NT2/D1 (cell line): ENCODE data around the gene C2CD2L.
"Not testable (repeated sequence)": the region's sequence is repeated elsewhere in the genome, so short reads cannot be mapped to it uniquely, and the experiment has no call there.

Source experiments
- DNase-seq: peaks from one replicate; pipeline ENCODE4 v3.0.0-alpha.2; 2011; ENCODE audit warnings: low read depth, low spot score
- H3K27me3 ChIP-seq: 2 replicates; pipeline ENCODE4 v1.6.0; 2011; ENCODE audit warnings: mild to moderate bottlenecking; ENCODE audit not compliant: insufficient read length, insufficient read depth
- H3K36me3 ChIP-seq: 2 replicates; pipeline ENCODE4 v1.6.1; 2011; ENCODE audit warnings: mild to moderate bottlenecking, low read length, mixed read lengths; ENCODE audit not compliant: insufficient read depth, insufficient read length
- H3K4me1 ChIP-seq: 2 replicates; pipeline ENCODE4 v1.5.1; 2011; ENCODE audit not compliant: insufficient read depth, insufficient read length
- H3K4me3 ChIP-seq: 2 replicates; pipeline ENCODE4 v1.5.1; 2011; ENCODE audit warnings: low read depth; ENCODE audit not compliant: insufficient read length
- H3K9ac ChIP-seq: 2 replicates; pipeline ENCODE4 v1.6.0; 2011; ENCODE audit warnings: low read depth; ENCODE audit not compliant: insufficient read length
- H3K9me3 ChIP-seq: 2 replicates; pipeline ENCODE4 v1.5.1; 2011; ENCODE audit warnings: mild to moderate bottlenecking, low read length; ENCODE audit not compliant: insufficient read depth
- SUZ12 ChIP-seq: IDR thresholded peaks from 2 replicates; pipeline ENCODE4 v1.6.1; 2011; ENCODE audit not compliant: insufficient read length, insufficient read depth; ENCODE audit errors: extremely low read depth
- YY1 ChIP-seq: IDR thresholded peaks from 2 replicates; pipeline ENCODE4 v1.6.1; 2011; ENCODE audit not compliant: insufficient read length, insufficient read depth
- ZNF274 ChIP-seq: IDR thresholded peaks from 2 replicates; pipeline ENCODE4 v1.6.1; 2011; ENCODE audit warnings: mild to moderate bottlenecking, low read depth, low read length

C2CD2L gene

GRCh38 chr11:119156496-119156895, 49.4 kb downstream of the C2CD2L start:
- H3K4me3 ChIP-seq, result no peak overlapping the region
- no peak overlapping the region for H3K9ac ChIP-seq
- DNase-seq, result no peak
- H3K4me1 ChIP-seq, result peaks cover under 1% of the 10 kb centered on the region
- peaks cover 7% of the 10 kb centered on the region for H3K27me3 ChIP-seq
- no peaks in the 10 kb centered on the region for H3K36me3 ChIP-seq
- TF ChIP-seq ZNF274, result no peak
- TF ChIP-seq SUZ12, result no peak
- TF ChIP-seq YY1, result no peak
- H3K9me3 ChIP-seq, result no peaks in the 10 kb centered on the region

DNA sequence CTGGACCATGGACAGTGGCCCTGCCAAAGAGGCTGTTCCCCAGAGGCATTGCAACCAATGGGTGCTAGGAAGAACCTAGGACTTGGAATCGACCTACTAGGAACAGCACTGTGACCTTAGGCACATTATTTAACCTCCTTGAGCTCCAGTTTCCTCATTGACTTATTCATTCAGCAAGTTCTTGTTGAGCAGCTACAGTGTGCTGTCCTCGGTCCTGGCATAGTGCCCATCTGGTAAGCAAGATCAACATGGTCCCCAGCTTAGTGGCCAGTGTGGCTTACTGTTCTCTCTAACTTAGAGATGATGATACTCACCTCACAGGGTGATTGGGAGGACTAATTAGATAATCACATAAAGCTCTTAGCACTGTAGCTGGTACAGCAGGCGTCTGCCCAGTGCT, 49.9 kb downstream of the C2CD2L start:
- H3K9ac ChIP-seq, result no peak overlapping the region
- DNase-seq, result no peak
- no peaks in the 10 kb centered on the region for H3K9me3 ChIP-seq
- no peak overlapping the region for H3K4me3 ChIP-seq
- H3K4me1 ChIP-seq, result peaks cover 3% of the 10 kb centered on the region
- H3K27me3 ChIP-seq, result peaks cover 5% of the 10 kb centered on the region
- TF ChIP-seq YY1, result no peak
- TF ChIP-seq SUZ12, result no peak
- no peak for TF ChIP-seq ZNF274
- H3K36me3 ChIP-seq, result no peaks in the 10 kb centered on the region

GRCh38 chr11:119158467-119158866, 51.3 kb downstream of the C2CD2L start:
- no peaks in the 10 kb centered on the region for H3K9me3 ChIP-seq
- H3K36me3 ChIP-seq, result no peaks in the 10 kb centered on the region
- peaks cover 3% of the 10 kb centered on the region for H3K4me1 ChIP-seq
- TF ChIP-seq YY1 (no peak), SUZ12 (no peak), ZNF274 (no peak)
- no peak overlapping the region for H3K4me3 ChIP-seq
- H3K9ac ChIP-seq, result no peak overlapping the region
- DNase-seq, result no peak
- H3K27me3 ChIP-seq, result no peaks in the 10 kb centered on the region

GRCh38 chr11:119160151-119160550, 53.0 kb downstream of the C2CD2L start:
- peaks cover 3% of the 10 kb centered on the region for H3K4me1 ChIP-seq
- H3K4me3 ChIP-seq, result no peak overlapping the region

DNA sequence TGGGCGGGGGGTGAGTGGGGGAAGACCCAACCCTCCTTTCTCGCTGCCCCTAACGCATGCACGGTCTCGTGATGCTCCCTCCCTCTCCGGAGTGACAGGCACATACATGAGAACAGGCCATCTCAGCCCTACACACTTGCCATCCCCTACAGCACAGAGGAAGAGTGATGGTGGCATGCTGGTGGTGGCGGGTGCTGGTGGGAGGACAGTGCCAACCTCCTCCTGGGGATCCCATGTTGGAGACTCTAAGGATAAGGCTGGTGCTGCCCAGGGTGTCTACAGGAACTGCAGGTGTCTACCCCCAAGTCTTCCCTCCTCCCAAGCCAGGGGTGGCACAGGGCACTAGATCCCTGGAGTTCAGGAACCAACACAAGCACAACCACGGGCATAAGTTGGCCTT, 54.7 kb downstream of the C2CD2L start:
- Histone ChIP-seq H3K36me3 (no peaks in the 10 kb centered on the region), H3K9me3 (no peaks in the 10 kb centered on the region), H3K4me1 (peaks cover 6% of the 10 kb centered on the region), H3K27me3 (no peaks in the 10 kb centered on the region), H3K4me3 (no peak overlapping the region), H3K9ac (no peak overlapping the region)
- no peak for DNase-seq
- no peak for TF ChIP-seq ZNF274
- no peak for TF ChIP-seq YY1
- TF ChIP-seq SUZ12, result no peak

More at GRCh38 chr11:119160151-119160550, 53.0 kb downstream of the C2CD2L start:
- DNase-seq, result no peak
- H3K9me3 ChIP-seq, result no peaks in the 10 kb centered on the region
- H3K27me3 ChIP-seq, result no peaks in the 10 kb centered on the region
- H3K9ac ChIP-seq, result no peak overlapping the region
- H3K36me3 ChIP-seq, result no peaks in the 10 kb centered on the region
- TF ChIP-seq SUZ12 (no peak), YY1 (no peak), ZNF274 (no peak)

- no peaks in the 10 kb centered on the region for H3K27me3 ChIP-seq
- H3K36me3 ChIP-seq, result no peaks in the 10 kb centered on the region
- H3K9me3 ChIP-seq, result no peaks in the 10 kb centered on the region
- H3K9ac ChIP-seq, result no peak overlapping the region
- no peak overlapping the region for H3K4me3 ChIP-seq
- peaks cover 10% of the 10 kb centered on the region for H3K4me1 ChIP-seq
- DNase-seq, result no peak
- no peak for TF ChIP-seq ZNF274
- no peak for TF ChIP-seq SUZ12
- no peak for TF ChIP-seq YY1
These were observed 59.4 kb downstream of the C2CD2L start for GRCh38 chr11:119166368-119167076.

DNA sequence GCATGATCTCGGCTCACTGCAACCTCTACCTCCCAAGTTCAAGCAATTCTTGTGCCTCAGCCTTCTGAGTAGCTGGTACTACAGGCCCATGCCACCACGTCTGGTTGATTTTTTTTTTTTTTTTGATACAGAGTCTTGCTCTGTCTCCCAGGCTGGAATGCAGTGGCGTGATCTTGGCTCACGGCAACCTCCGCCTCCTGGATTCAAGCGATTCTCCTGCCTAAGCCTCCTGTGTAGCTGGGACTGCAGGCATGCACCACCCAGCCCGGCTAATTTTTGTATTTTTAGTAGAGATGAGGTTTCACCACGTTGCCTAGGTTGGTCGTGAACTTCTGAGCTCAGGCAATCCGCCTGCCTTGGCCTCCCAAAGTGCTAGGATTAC, 59.9 kb downstream of the C2CD2L start:
- not testable (repeated sequence) for H3K27me3 ChIP-seq, H3K4me3 ChIP-seq, H3K36me3 ChIP-seq, DNase-seq, H3K9ac ChIP-seq, H3K9me3 ChIP-seq, H3K4me1 ChIP-seq

GRCh38 chr11:119167933-119168332, 60.8 kb downstream of the C2CD2L start:
- H3K9ac ChIP-seq, result peak overlapping the region; percentile 50
- no peak overlapping the region for H3K4me3 ChIP-seq
- peaks cover 8% of the 10 kb centered on the region for H3K4me1 ChIP-seq
- DNase-seq, result no peak
- peaks cover 3% of the 10 kb centered on the region for H3K36me3 ChIP-seq
- no peaks in the 10 kb centered on the region for H3K9me3 ChIP-seq
- TF ChIP-seq SUZ12 (no peak), ZNF274 (no peak), YY1 (no peak)
- H3K27me3 ChIP-seq, result no peaks in the 10 kb centered on the region
